ENCODE results near the gene CDC25A. TPM values are rescaled to one million over a fixed set of nuclear protein-coding genes. Genes with fewer than 3 reads are reported as not detected.

The CDC25A gene
- total and polyA plus RNA-seq, 2 experiments from 2014 or later: 17.7 to 126 TPM

- no peak for TF ChIP-seq ETS1 (IDR thresholded peaks at IDR 0.05)
Observed at GRCh38 chr3:48125013-48125705, 63.1 kb downstream of the CDC25A start (continued).

GRCh38 chr3:48123346-48123745, 64.9 kb downstream of the CDC25A start:
- H3F3A ChIP-seq (replicated peaks; ENCODE audit: low read depth): peaks cover 5% of the 10 kb centered on the region; the same call in 1 of the 2 replicates
- Mint-ChIP-seq H3K9me3 (no peaks in the 10 kb centered on the region), H3K4me3 (no peak overlapping the region), H3K4me1 (peaks cover 8% of the 10 kb centered on the region), H3K27ac (no peak overlapping the region), H3K36me3 (ENCODE audit: low read depth) (no peaks in the 10 kb centered on the region), H3K27me3 (ENCODE audit: insufficient read depth, low read depth, poor library complexity) (peaks cover 6% of the 10 kb centered on the region)
- no peak overlapping the region for H2AFZ ChIP-seq
- H4K20me1 ChIP-seq (replicated peaks; ENCODE audit: insufficient read depth): no peaks in the 10 kb centered on the region
- no peaks in the 10 kb centered on the region for H3K9me2 ChIP-seq (ENCODE audit: insufficient read depth)
- H3K27me3 ChIP-seq (ENCODE audit: insufficient read depth): no peaks in the 10 kb centered on the region
- H3K4me1 ChIP-seq (ENCODE audit: insufficient read depth): peaks cover 2% of the 10 kb centered on the region; the same call in 1 of the 2 replicates
- DNase-seq (ENCODE audit: low spot score) (no peak), ATAC-seq (no peak)
- no peak overlapping the region for H3K27ac ChIP-seq (ENCODE audit: low read depth)
- no peak overlapping the region for H3K4me3 ChIP-seq
- H3K4me2 ChIP-seq: no peak overlapping the region
- H3K36me3 ChIP-seq (ENCODE audit: insufficient read depth): no peaks in the 10 kb centered on the region
- no peaks in the 10 kb centered on the region for H3K79me2 ChIP-seq (replicated peaks; ENCODE audit: insufficient read depth)
- TF ChIP-seq ETS1 (IDR thresholded peaks at IDR 0.05): no peak
- TF ChIP-seq JUNB (IDR thresholded peaks at IDR 0.05; ENCODE audit: unreplicated experiment): no peak
- no peak for TF ChIP-seq CREB1 (CRISPR knock-in tag; IDR thresholded peaks at IDR 0.05; ENCODE audit: low read depth)
- no peak for TF ChIP-seq ZNF331 (CRISPR knock-in tag; IDR thresholded peaks at IDR 0.05; ENCODE audit: low read depth)
- no peak for TF ChIP-seq NANOG (IDR thresholded peaks at IDR 0.05; ENCODE audit: borderline replicate concordance)
- TF ChIP-seq EZH2 (IDR thresholded peaks at IDR 0.05; ENCODE audit: low read depth, unreplicated experiment): no peak
- TF ChIP-seq POLR2AphosphoS5 (IDR thresholded peaks at IDR 0.05; ENCODE audit: low read depth): no peak
- no peak for TF ChIP-seq CTCF (conservative IDR thresholded peaks at IDR 0.05; ENCODE audit: low read depth in 2 of 2)
- no peak for TF ChIP-seq ZNF114 (CRISPR knock-in tag; IDR thresholded peaks at IDR 0.05)
- no peak for TF ChIP-seq ZNF462 (CRISPR knock-in tag; IDR thresholded peaks at IDR 0.05)

Measured in GM23338 (cell line).